Ovary (tissue), 10 donors: Measurements from ENCODE around the gene FAM180A. TPM values are rescaled to one million over a fixed set of nuclear protein-coding genes. Genes with fewer than 3 reads are reported as not detected.
A peak's percentile ranks its signal among the peaks of the same experiment; 100 is the strongest.

ENCODE experiments used
- DNase-seq, 5 donors: peaks; one replicate each; pipeline ENCODE4 v3.0.0-alpha.2; 2019 to 2020
- H3K27ac ChIP-seq, 2 donors: fragments of 200-600 bp; one replicate each; pipeline versions ENCODE4 v1.5.1 to v1.8.0; 2019 to 2022
- H3K27me3 ChIP-seq: fragments of 200-600 bp; one replicate; pipeline ENCODE4 v1.8.0; 2022
- H3K36me3 ChIP-seq: fragments of 200-600 bp; sonication (generic); one replicate; pipeline ENCODE4 v1.5.1; 2019
- H3K4me1 ChIP-seq: one replicate; pipeline ENCODE4 v1.8.1; 2013; ENCODE audit warnings: mild to moderate bottlenecking, moderate library complexity; ENCODE audit not compliant: insufficient read depth
- H3K4me3 ChIP-seq: fragments of 200-600 bp; sonication (generic); one replicate; pipeline ENCODE4 v1.5.1; 2017
- H3K9me3 ChIP-seq, 2 donors: fragments of 200-600 bp in 1 of 2; sonication (generic) in 1 of 2; one replicate each; pipeline versions ENCODE4 v1.5.1 to v1.8.1; 2013 to 2019; ENCODE audit warnings: mild to moderate bottlenecking in 1 of 2, moderate library complexity in 1 of 2
- CTCF ChIP-seq, 3 donors: fragments of 450-650 bp in 2 of 3; fragments of 200-600 bp in 1 of 3; IDR thresholded peaks; one replicate each; pipeline versions ENCODE4 v1.5.1 to v1.8.0; 2016 to 2022; ENCODE audit warnings: antibody characterized with exemption in 3 of 3, mild to moderate bottlenecking in 1 of 3
- EP300 ChIP-seq: sonication (generic); formaldehyde crosslinking; IDR thresholded peaks from one replicate; pipeline ENCODE4 v1.6.1; 2017; ENCODE audit warnings: antibody characterized with exemption
- POLR2A ChIP-seq: fragments of 450-650 bp; IDR thresholded peaks from one replicate; pipeline ENCODE4 v1.6.1; 2017; ENCODE audit warnings: antibody characterized with exemption, mild to moderate bottlenecking, moderate library complexity
- WGBS, 3 donors: extraction: QIAGEN DNeasy Blood & Tissue Kit in 1 of 3; methylation state at CpG; one replicate each; pipeline versions ENCODE4 v1.1.5 to v1.1.7; 2013 to 2017; 5-methylcytosine and 5-hydroxymethylcytosine counted together
- intact Hi-C, 4 donors: fragments of 100-400 bp; cut with DNase I; formaldehyde crosslinking; loops; one replicate each; pipeline versions ENCODE4 v1.11.0 to v1.15.1; 2022 to 2023
- long read RNA-seq, 3 donors: library from polyadenylated mRNA in 2 of 3; unstranded in 2 of 3; transcript quantifications; one replicate each; pipeline ENCODE4 v2.0.0 and lab custom pipeline, GENCODE V29; 2021 to 2026
- polyA plus RNA-seq, 2 donors: library from polyadenylated mRNA; stranded (reverse); fragments of 200-250 nt in 1 of 2; fragments of 350-450 nt in 1 of 2; fragmentation: Illumina TruSeq in 1 of 2; extraction: RNeasy Lipid Tissue Mini Kit (QIAGEN cat#74804) in 1 of 2; gene quantifications; one replicate each; pipeline ENCODE4 v1.2.3, GENCODE V29; 2013 to 2014
- total RNA-seq, 7 donors: library from RNA; depleted of rRNA in 2 of 7; stranded (reverse); fragments of >200 nt in 2 of 7; fragmentation: NEBNext Ultra II Directional in 3 of 7; extraction: Animal tissue kit (Norgen Biotek cat#: 25700) in 3 of 7; gene quantifications; one replicate each; pipeline versions ENCODE4 v1.1.0 to v1.2.4, GENCODE V29; 2016 to 2023
- donor health status: DM: no; HTN: no; CAD: no; lungs with moderate emphysema.
- donor health status: DM: no; HTN: no; CAD: no.
- donor health status: Bipolar disorder and iron deficiency.
- donor health status: DM: yes; HTN: yes; CAD: no.
- donor health status: DM: no; HTN: no; CAD: no.
- donor health status: DM: yes; HTN: yes; CAD: no.

FAM180A gene
- total RNA-seq (1 to 10 TPM; 1.1 to 5.1 (median 2.9) TPM), polyA plus RNA-seq (1 to 10 TPM; 4.4 to 5.3 TPM)
- long read RNA-seq, donor 1, transcript FAM180A-202 (3 exons, 1,073 nt), result major isoform, 8 of 8 reads
- long read RNA-seq, donor 1, partial matches to known transcripts, result 0 of 8 reads
- long read RNA-seq, donor 1, other reads (novel, unspliced or antisense), result 0 of 8 reads
- long read RNA-seq, donor 2, result 0 reads
- long read RNA-seq, donor 3, partial matches to known transcripts, result 0 of 4 reads
- long read RNA-seq, donor 3, other reads (novel, unspliced or antisense), result 4 of 4 reads

DNA sequence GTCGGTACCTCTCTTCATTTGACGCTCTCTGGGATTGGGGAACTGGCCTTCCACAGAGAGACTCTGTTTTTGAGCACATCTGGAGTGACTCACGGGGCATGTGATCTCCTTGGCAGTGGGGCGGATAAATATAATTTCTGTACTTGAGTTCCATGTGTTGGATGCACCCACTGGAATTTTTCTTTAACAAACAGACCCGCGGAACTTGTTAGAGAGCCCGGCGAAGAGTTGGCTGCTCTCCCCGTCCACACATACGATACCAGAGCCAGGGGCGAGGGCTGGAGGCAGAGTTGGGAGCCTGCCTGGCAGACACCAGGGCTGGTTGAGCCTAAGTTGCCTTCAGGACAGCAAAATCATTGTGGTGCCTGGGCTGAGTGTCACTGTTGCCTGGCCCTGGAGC, at the start of gene FAM180A:
TSS of gene FAM180A (minus strand) at position 44 of the 400 bp plus-strand sequence. CDS start 233 bp downstream, outside the sequence.
- Histone ChIP-seq H3K27me3 (no peaks in the 10 kb centered on the region), H3K36me3 (no peaks in the 10 kb centered on the region), H3K4me1 (peaks cover 19% of the 10 kb centered on the region), H3K4me3 (peak within 1 kb of the TSS; percentile 1), H3K27ac (peak within 1 kb of the TSS; percentile 55 to 65), H3K9me3 (no peaks in the 10 kb centered on the region)
- intact Hi-C loops, result no loop called here
- peak; percentile 69 to 83 (median 71) for DNase-seq
- TF ChIP-seq CTCF (IDR thresholded peaks at IDR 0.05), result no peak
- TF ChIP-seq EP300, result no peak
- no peak for TF ChIP-seq POLR2A
- 4 to 6% (median 5%) methylated on average over 11 of the region's 11 CpGs for WGBS, 3 donors

GRCh38 chr7:135798095-135798494, 49.5 kb upstream of the FAM180A start:
- no peak overlapping the region for H3K4me3 ChIP-seq
- no peaks in the 10 kb centered on the region for H3K36me3 ChIP-seq
- WGBS, 3 donors, result 24 to 42% (median 30%) methylated on average over 4 of the region's 4 CpGs
- intact Hi-C loops, result no loop called here
- no peak for DNase-seq
- H3K4me1 ChIP-seq, result peaks cover 8% of the 10 kb centered on the region
- no peak overlapping the region for H3K27ac ChIP-seq
- H3K9me3 ChIP-seq, result no peaks in the 10 kb centered on the region
- TF ChIP-seq CTCF (IDR thresholded peaks at IDR 0.05) (no peak), EP300 (no peak)
- H3K27me3 ChIP-seq, result no peaks in the 10 kb centered on the region

DNA sequence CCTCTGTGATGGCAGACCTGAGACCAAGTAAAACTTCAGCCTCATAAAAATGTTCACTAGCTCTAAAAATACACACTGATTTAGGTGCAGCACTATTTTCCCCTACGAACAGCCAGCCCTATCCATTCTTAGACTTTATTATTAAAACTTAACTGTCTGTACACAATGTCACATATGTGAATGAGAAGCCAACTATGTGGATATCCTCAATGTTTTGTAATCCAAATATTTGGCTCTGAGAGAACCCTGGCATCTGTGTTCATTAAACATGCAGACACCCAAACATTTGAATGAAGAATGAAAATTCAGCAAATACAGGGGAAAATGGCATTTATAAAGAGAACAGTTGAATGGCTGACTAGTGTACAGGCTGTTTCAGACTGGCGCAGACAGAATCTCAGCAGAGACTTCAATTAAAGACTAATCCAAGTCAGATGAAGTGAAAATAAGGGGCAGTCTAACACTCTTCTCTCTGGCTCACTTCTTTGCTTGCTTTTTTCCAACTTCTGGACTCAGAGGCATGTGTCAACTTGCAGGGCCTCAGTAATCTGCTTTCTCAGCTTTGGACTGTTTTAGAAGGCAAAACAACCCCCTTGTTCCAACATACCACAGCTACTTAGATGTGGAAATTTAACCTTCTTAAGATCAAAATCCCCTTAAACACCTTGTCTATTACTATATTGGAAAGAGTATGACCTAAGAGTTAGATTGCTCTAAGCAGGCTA, 47.4 kb upstream of the FAM180A start:
- Histone ChIP-seq H3K4me1 (peaks cover 8% of the 10 kb centered on the region), H3K9me3 (no peaks in the 10 kb centered on the region), H3K27me3 (no peaks in the 10 kb centered on the region), H3K36me3 (no peaks in the 10 kb centered on the region), H3K4me3 (no peak overlapping the region), H3K27ac (peak overlapping the region in 1 of 2 donors; percentile 22)
- intact Hi-C loops, result no loop called here
- TF ChIP-seq EP300 (no peak), POLR2A (no peak), CTCF (IDR thresholded peaks at IDR 0.05) (no peak)
- DNase-seq, result no peak
- WGBS, 3 donors, result 31 to 49% (median 42%) methylated on average over 2 of the region's 2 CpGs

GRCh38 chr7:135793841-135794240, 45.2 kb upstream of the FAM180A start:
- H3K4me3 ChIP-seq, result no peak overlapping the region
- no peaks in the 10 kb centered on the region for H3K27me3 ChIP-seq
- no peaks in the 10 kb centered on the region for H3K9me3 ChIP-seq
- H3K36me3 ChIP-seq, result no peaks in the 10 kb centered on the region
- TF ChIP-seq CTCF (IDR thresholded peaks at IDR 0.05) (no peak), POLR2A (no peak), EP300 (no peak)
- peaks cover 8% of the 10 kb centered on the region for H3K4me1 ChIP-seq
- intact Hi-C loops, result no loop called here
- no peak for DNase-seq
- 95 to 98% (median 95%) methylated on average over 2 of the region's 2 CpGs for WGBS, 3 donors
- no peak overlapping the region for H3K27ac ChIP-seq
